ENCODE data around the gene PITPNC1. TPM values are rescaled to one million over a fixed set of nuclear protein-coding genes. Genes with fewer than 3 reads are reported as not detected.
"Not testable (repeated sequence)": the region's sequence is repeated elsewhere in the genome, so short reads cannot be mapped to it uniquely, and the experiment has no call there.

The PITPNC1 gene
- total and polyA plus RNA-seq, 2 experiments from 2014 or later: 5.8 to 7.3 TPM

- no peak overlapping the region for H3K4me2 ChIP-seq (ENCODE audit: unreplicated experiment)
- no peaks in the 10 kb centered on the region for H3K27me3 ChIP-seq (replicated peaks; ENCODE audit: insufficient read depth)
- no peak overlapping the region for H3K4me3 ChIP-seq
- DNase-seq: no peak
- H3K9me3 ChIP-seq (ENCODE audit: low read depth): no peaks in the 10 kb centered on the region
- no peak overlapping the region for H2AFZ ChIP-seq
- H3F3A ChIP-seq (ENCODE audit: insufficient read depth): peaks cover 23% of the 10 kb centered on the region
- peaks cover 14% of the 10 kb centered on the region for H3K36me3 ChIP-seq (ENCODE audit: low read depth)
- H3K4me1 ChIP-seq (ENCODE audit: insufficient read depth): peaks cover 14% of the 10 kb centered on the region
- H4K20me1 ChIP-seq (ENCODE audit: insufficient read depth): no peaks in the 10 kb centered on the region
- 93 to 97% methylated on average over 5 of the region's 5 CpGs for WGBS, 2 experiments (ENCODE audit: low coverage in 1 of 2, low lambda C conversion rate in 2 of 2, missing lambda C conversion rate in 2 of 2)
- no peaks in the 10 kb centered on the region for H3K79me2 ChIP-seq (ENCODE audit: insufficient read depth)
- no peaks in the 10 kb centered on the region for H3K9me2 ChIP-seq (ENCODE audit: insufficient read depth)
- no peak for TF ChIP-seq EZH2 (IDR thresholded peaks at IDR 0.05; ENCODE audit: insufficient read depth, poor library complexity, severe bottlenecking)
- no peak for TF ChIP-seq EZH2phosphoT487 (IDR thresholded peaks at IDR 0.05; ENCODE audit: insufficient read depth, low read depth)
- H3K9ac ChIP-seq: no peak overlapping the region
- no peak overlapping the region for H3K27ac ChIP-seq
- in situ Hi-C loops (cut with MboI): no loop called here
Measured at GRCh38 chr17:67335245-67335835, 41.7 kb upstream of the PITPNC1 start.

GRCh38 chr17:67336859-67337258 is 40.2 kb upstream of the PITPNC1 start:
- H3K27me3 ChIP-seq (replicated peaks; ENCODE audit: insufficient read depth): no peaks in the 10 kb centered on the region
- H3F3A ChIP-seq (ENCODE audit: insufficient read depth): peaks cover 37% of the 10 kb centered on the region
- H3K4me1 ChIP-seq (ENCODE audit: insufficient read depth): peaks cover 14% of the 10 kb centered on the region
- DNase-seq: no peak
- no peak overlapping the region for H2AFZ ChIP-seq
- WGBS, 2 experiments (ENCODE audit: low coverage in 1 of 2, low lambda C conversion rate in 2 of 2, missing lambda C conversion rate in 2 of 2): 90 to 91% methylated on average over 12 of the region's 12 CpGs
- no peaks in the 10 kb centered on the region for H3K9me2 ChIP-seq (ENCODE audit: insufficient read depth)
- no peaks in the 10 kb centered on the region for H4K20me1 ChIP-seq (ENCODE audit: insufficient read depth)
- no peak overlapping the region for H3K4me3 ChIP-seq
- H3K4me2 ChIP-seq (ENCODE audit: unreplicated experiment): no peak overlapping the region
- no peaks in the 10 kb centered on the region for H3K79me2 ChIP-seq (ENCODE audit: insufficient read depth)
- H3K9ac ChIP-seq: no peak overlapping the region
- TF ChIP-seq EZH2phosphoT487 (IDR thresholded peaks at IDR 0.05; ENCODE audit: insufficient read depth, low read depth) (no peak), EZH2 (IDR thresholded peaks at IDR 0.05; ENCODE audit: insufficient read depth, poor library complexity, severe bottlenecking) (no peak)
- in situ Hi-C loops (cut with MboI): no loop called here
- no peak overlapping the region for H3K27ac ChIP-seq
- no peaks in the 10 kb centered on the region for H3K9me3 ChIP-seq (ENCODE audit: low read depth)
- H3K36me3 ChIP-seq (ENCODE audit: low read depth): peaks cover 27% of the 10 kb centered on the region

GRCh38 chr17:67338353-67338752 is 38.7 kb upstream of the PITPNC1 start:
- H3K79me2 ChIP-seq (ENCODE audit: insufficient read depth); H3K9me2 ChIP-seq (ENCODE audit: insufficient read depth); H3K9me3 ChIP-seq (ENCODE audit: low read depth); H3K4me3 ChIP-seq; DNase-seq; H3K27ac ChIP-seq; H3K9ac ChIP-seq; H3K4me2 ChIP-seq (ENCODE audit: unreplicated experiment); in situ Hi-C loops (cut with MboI); H3K27me3 ChIP-seq (replicated peaks; ENCODE audit: insufficient read depth); H2AFZ ChIP-seq; H4K20me1 ChIP-seq (ENCODE audit: insufficient read depth): not testable (repeated sequence)
- H3F3A ChIP-seq (ENCODE audit: insufficient read depth): peaks cover 44% of the 10 kb centered on the region
- H3K4me1 ChIP-seq (ENCODE audit: insufficient read depth): peaks cover 14% of the 10 kb centered on the region
- H3K36me3 ChIP-seq (ENCODE audit: low read depth): peaks cover 34% of the 10 kb centered on the region
- WGBS, 2 experiments (ENCODE audit: low coverage in 1 of 2, low lambda C conversion rate in 2 of 2, missing lambda C conversion rate in 2 of 2): 89 to 92% methylated on average over 7 of the region's 7 CpGs

- Histone ChIP-seq H3K27me3 (replicated peaks; ENCODE audit: insufficient read depth) (no peaks in the 10 kb centered on the region), H3K36me3 (ENCODE audit: low read depth) (peaks cover 72% of the 10 kb centered on the region), H3K9ac (no peak overlapping the region), H3K4me2 (ENCODE audit: unreplicated experiment) (no peak overlapping the region), H2AFZ (no peak overlapping the region), H3K9me2 (ENCODE audit: insufficient read depth) (no peaks in the 10 kb centered on the region), H4K20me1 (ENCODE audit: insufficient read depth) (no peaks in the 10 kb centered on the region), H3K4me1 (ENCODE audit: insufficient read depth) (peaks cover 14% of the 10 kb centered on the region), H3K4me3 (no peak overlapping the region), H3K79me2 (ENCODE audit: insufficient read depth) (peaks cover 7% of the 10 kb centered on the region; the same call in 1 of the 2 replicates), H3K9me3 (ENCODE audit: low read depth) (no peaks in the 10 kb centered on the region), H3K27ac (no peak overlapping the region), H3F3A (ENCODE audit: insufficient read depth) (peaks cover 36% of the 10 kb centered on the region)
- no peak for TF ChIP-seq EZH2 (IDR thresholded peaks at IDR 0.05; ENCODE audit: insufficient read depth, poor library complexity, severe bottlenecking)
- no peak for TF ChIP-seq EZH2phosphoT487 (IDR thresholded peaks at IDR 0.05; ENCODE audit: insufficient read depth, low read depth)
- WGBS, 2 experiments (ENCODE audit: low coverage in 1 of 2, low lambda C conversion rate in 2 of 2, missing lambda C conversion rate in 2 of 2): 90 to 95% methylated on average over 5 of the region's 5 CpGs
- in situ Hi-C loops (cut with MboI): no loop called here
- DNase-seq: no peak
Measured at GRCh38 chr17:67343237-67343636, 33.8 kb upstream of the PITPNC1 start.

GRCh38 chr17:67347826-67348225 is 29.3 kb upstream of the PITPNC1 start:
- H3K4me3 ChIP-seq: no peak overlapping the region
- no peaks in the 10 kb centered on the region for H3K4me1 ChIP-seq (ENCODE audit: insufficient read depth)
- in situ Hi-C loops (cut with MboI): no loop called here
- H3K27ac ChIP-seq: no peak overlapping the region
- H3K9me3 ChIP-seq (ENCODE audit: low read depth): no peaks in the 10 kb centered on the region
- peaks cover 5% of the 10 kb centered on the region; the same call in 1 of the 2 replicates for H3F3A ChIP-seq (ENCODE audit: insufficient read depth)
- H4K20me1 ChIP-seq (ENCODE audit: insufficient read depth): no peaks in the 10 kb centered on the region
- H3K27me3 ChIP-seq (replicated peaks; ENCODE audit: insufficient read depth): no peaks in the 10 kb centered on the region
- no peak overlapping the region for H2AFZ ChIP-seq
- H3K9ac ChIP-seq: no peak overlapping the region
- peaks cover 43% of the 10 kb centered on the region for H3K79me2 ChIP-seq (ENCODE audit: insufficient read depth)
- no peak for DNase-seq
- H3K9me2 ChIP-seq (ENCODE audit: insufficient read depth): no peaks in the 10 kb centered on the region
- H3K4me2 ChIP-seq (ENCODE audit: unreplicated experiment): no peak overlapping the region
- TF ChIP-seq EZH2 (IDR thresholded peaks at IDR 0.05; ENCODE audit: insufficient read depth, poor library complexity, severe bottlenecking) (no peak), EZH2phosphoT487 (IDR thresholded peaks at IDR 0.05; ENCODE audit: insufficient read depth, low read depth) (no peak)
- H3K36me3 ChIP-seq (ENCODE audit: low read depth): peaks cover 75% of the 10 kb centered on the region
- WGBS, 2 experiments (ENCODE audit: low coverage in 1 of 2, low lambda C conversion rate in 2 of 2, missing lambda C conversion rate in 2 of 2): 78 to 85% methylated on average over 3 of the region's 3 CpGs

All from GM23248 (cell line).